GM21367 (cell line): ENCODE data around the gene CHCHD4.
"Not testable (repeated sequence)": the region's sequence is repeated elsewhere in the genome, so short reads cannot be mapped to it uniquely, and the experiment has no call there.

Experiments used
- ATAC-seq: cut with Tn5 transposase; IDR thresholded peaks from one replicate; pipeline ENCODE4 v1.9.1; 2021; ENCODE audit not compliant: unreplicated experiment

The CHCHD4 gene

GRCh38 chr3:14121859-14122258 lies 2.8 kb downstream of the CHCHD4 start:
- ATAC-seq: no peak

GRCh38 chr3:14120921-14121448 lies 3.7 kb downstream of the CHCHD4 start:
- ATAC-seq: not testable (repeated sequence)

- no peak for ATAC-seq
Observed at GRCh38 chr3:14120111-14120920, 4.4 kb downstream of the CHCHD4 start.

GRCh38 chr3:14119651-14120050 lies 5.0 kb downstream of the CHCHD4 start:
- no peak for ATAC-seq

- ATAC-seq: no peak
Observed at GRCh38 chr3:14118400-14119381, 6.0 kb downstream of the CHCHD4 start.

- ATAC-seq: no peak
Observed at GRCh38 chr3:14117468-14118399, 6.9 kb downstream of the CHCHD4 start.

GRCh38 chr3:14113965-14114635 lies 10.6 kb downstream of the CHCHD4 start:
- ATAC-seq: no peak

- ATAC-seq: no peak
Observed at GRCh38 chr3:14110699-14111098, 14.0 kb downstream of the CHCHD4 start.

GRCh38 chr3:14109821-14110220 lies 14.8 kb downstream of the CHCHD4 start:
- not testable (repeated sequence) for ATAC-seq

- no peak for ATAC-seq
Observed at GRCh38 chr3:14097616-14098391, 26.9 kb downstream of the CHCHD4 start.

- ATAC-seq: no peak
Observed at GRCh38 chr3:14096742-14097141, 27.9 kb downstream of the CHCHD4 start.

GRCh38 chr3:14093831-14094230 lies 30.8 kb downstream of the CHCHD4 start:
- no peak for ATAC-seq

- ATAC-seq: no peak
Observed at GRCh38 chr3:14092464-14092863, 32.2 kb downstream of the CHCHD4 start.

GRCh38 chr3:14091959-14092358 lies 32.7 kb downstream of the CHCHD4 start:
- not testable (repeated sequence) for ATAC-seq

- ATAC-seq: not testable (repeated sequence)
Observed at GRCh38 chr3:14087461-14087860, 37.2 kb downstream of the CHCHD4 start.

GRCh38 chr3:14082108-14082657 lies 42.5 kb downstream of the CHCHD4 start:
- ATAC-seq: no peak

- no peak for ATAC-seq
Observed at GRCh38 chr3:14077310-14077709, 47.4 kb downstream of the CHCHD4 start.

GRCh38 chr3:14075233-14075632 lies 49.4 kb downstream of the CHCHD4 start:
- ATAC-seq: not testable (repeated sequence)

- no peak for ATAC-seq
Observed at GRCh38 chr3:14064910-14065309, 59.8 kb downstream of the CHCHD4 start.
